GM12878 (cell line): Measurements from ENCODE around the gene VKORC1. TPM values are rescaled to one million over a fixed set of nuclear protein-coding genes. Genes with fewer than 3 reads are reported as not detected.

ENCODE experiments used
- CREB1 ChIP-seq: IDR thresholded peaks from 2 replicates; pipeline ENCODE4 v1.6.1; 2012; ENCODE audit warnings: low read depth, mild to moderate bottlenecking, inconsistent platforms
- ETV6 ChIP-seq, 2 experiments: fragments of 450-650 bp in 1 of 2; IDR thresholded peaks in 1 of 2; conservative IDR thresholded peaks in 1 of 2; 2 replicates each; pipeline ENCODE4 v1.6.1; 2014; ENCODE audit warnings: antibody characterized with exemption in 1 of 2, borderline replicate concordance in 1 of 2, low read depth in 1 of 2, mild to moderate bottlenecking in 1 of 2, moderate library complexity in 1 of 2
- RAD51 ChIP-seq: fragments of 450-650 bp; IDR thresholded peaks from 2 replicates; pipeline ENCODE4 v1.6.1; 2016; ENCODE audit warnings: moderate library complexity, mild to moderate bottlenecking, inconsistent platforms
- SP1 ChIP-seq: IDR thresholded peaks from one replicate; pipeline ENCODE4 v1.6.1; 2011; ENCODE audit warnings: low read depth, low read length
- polyA plus RNA-seq, 11 experiments: library from polyadenylated mRNA; depleted of rRNA in 4 of 11; unstranded in 6 of 11; stranded (reverse) in 5 of 11; fragments of >200 nt; fragmentation: Nextera tagmentation in 4 of 11; fragmentation: Illumina TruSeq in 1 of 11; extraction: Ambion mirVana in 4 of 11; extraction: Trizol in 1 of 11; gene quantifications; 1 replicate in 1 of 11; 2 replicates in 10 of 11; pipeline versions ENCODE4 v1.2.1 to v1.2.3, GENCODE V29; 2011 to 2016; ENCODE audit warnings: inconsistent platforms in 2 of 11, missing spikeins in 2 of 11, low read depth in 1 of 11
- total RNA-seq, 4 experiments: library from RNA; depleted of rRNA in 3 of 4; stranded (reverse); fragments of >200 nt in 3 of 4; fragmentation: Illumina TruSeq in 1 of 4; extraction: Trizol in 1 of 4; gene quantifications; 2 replicates each; pipeline versions ENCODE4 v1.2.1 to v1.2.3, GENCODE V29; 2013 to 2021
- TF ChIP-seq, protein P1 (sequence below): IDR thresholded peaks from 2 replicates; pipeline ENCODE4 v1.6.1; 2012; ENCODE audit warnings: improper control_type of control experiment, low read depth, low read length; ENCODE audit not compliant: insufficient replicate concordance
- TF ChIP-seq, protein P2 (sequence below): fragments of 150-350 bp; IDR thresholded peaks from 2 replicates; pipeline ENCODE4 v1.6.1; 2014; ENCODE audit warnings: mild to moderate bottlenecking, low read depth, low read length
- TF ChIP-seq, protein P3 (sequence below): fragments of 450-650 bp; IDR thresholded peaks from 2 replicates; pipeline ENCODE4 v1.6.1; 2017; ENCODE audit warnings: mild to moderate bottlenecking, moderate library complexity

Gene VKORC1
- total and polyA plus RNA-seq, 10 of the 15 experiments (the other 5 are each of a cell fraction or from before 2014, with no cell fraction given) = 19.8 to 140 (median 57.7) TPM

DNA sequence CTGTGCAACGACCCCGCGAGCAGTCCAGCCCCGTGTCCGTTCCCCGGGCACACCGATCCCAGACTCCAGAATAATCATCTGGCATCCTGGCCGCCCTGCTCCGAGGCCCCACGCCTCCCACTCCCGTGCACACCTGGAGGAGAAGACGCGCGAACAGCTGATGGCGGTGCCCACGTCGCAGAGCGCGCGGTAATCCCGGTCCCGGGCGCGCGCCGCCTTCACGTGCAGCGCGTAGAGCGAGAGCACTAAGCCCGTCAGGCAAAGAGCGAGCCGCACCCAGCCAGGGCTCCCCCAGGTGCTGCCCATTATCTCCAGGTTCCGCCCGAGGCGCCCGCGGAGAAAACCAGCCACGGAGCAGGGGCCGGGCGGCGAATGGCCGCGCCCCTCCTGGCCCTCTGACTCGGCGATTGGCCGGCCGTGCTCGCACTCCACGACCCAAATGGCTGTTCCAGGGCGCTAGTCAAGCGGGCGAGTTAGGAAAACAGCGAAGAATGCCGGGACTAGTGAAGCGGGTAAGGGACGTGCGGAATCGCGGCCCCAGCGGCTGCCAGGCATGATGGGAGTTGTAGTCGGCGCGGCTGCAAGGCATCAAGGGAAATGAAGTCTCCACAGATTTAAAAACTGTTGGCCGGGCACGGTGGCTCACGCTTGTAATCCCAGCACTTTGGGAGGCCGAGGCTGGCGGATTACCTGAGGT, at the start of gene VKORC1 (continued):
- TF ChIP-seq, protein P1, sequence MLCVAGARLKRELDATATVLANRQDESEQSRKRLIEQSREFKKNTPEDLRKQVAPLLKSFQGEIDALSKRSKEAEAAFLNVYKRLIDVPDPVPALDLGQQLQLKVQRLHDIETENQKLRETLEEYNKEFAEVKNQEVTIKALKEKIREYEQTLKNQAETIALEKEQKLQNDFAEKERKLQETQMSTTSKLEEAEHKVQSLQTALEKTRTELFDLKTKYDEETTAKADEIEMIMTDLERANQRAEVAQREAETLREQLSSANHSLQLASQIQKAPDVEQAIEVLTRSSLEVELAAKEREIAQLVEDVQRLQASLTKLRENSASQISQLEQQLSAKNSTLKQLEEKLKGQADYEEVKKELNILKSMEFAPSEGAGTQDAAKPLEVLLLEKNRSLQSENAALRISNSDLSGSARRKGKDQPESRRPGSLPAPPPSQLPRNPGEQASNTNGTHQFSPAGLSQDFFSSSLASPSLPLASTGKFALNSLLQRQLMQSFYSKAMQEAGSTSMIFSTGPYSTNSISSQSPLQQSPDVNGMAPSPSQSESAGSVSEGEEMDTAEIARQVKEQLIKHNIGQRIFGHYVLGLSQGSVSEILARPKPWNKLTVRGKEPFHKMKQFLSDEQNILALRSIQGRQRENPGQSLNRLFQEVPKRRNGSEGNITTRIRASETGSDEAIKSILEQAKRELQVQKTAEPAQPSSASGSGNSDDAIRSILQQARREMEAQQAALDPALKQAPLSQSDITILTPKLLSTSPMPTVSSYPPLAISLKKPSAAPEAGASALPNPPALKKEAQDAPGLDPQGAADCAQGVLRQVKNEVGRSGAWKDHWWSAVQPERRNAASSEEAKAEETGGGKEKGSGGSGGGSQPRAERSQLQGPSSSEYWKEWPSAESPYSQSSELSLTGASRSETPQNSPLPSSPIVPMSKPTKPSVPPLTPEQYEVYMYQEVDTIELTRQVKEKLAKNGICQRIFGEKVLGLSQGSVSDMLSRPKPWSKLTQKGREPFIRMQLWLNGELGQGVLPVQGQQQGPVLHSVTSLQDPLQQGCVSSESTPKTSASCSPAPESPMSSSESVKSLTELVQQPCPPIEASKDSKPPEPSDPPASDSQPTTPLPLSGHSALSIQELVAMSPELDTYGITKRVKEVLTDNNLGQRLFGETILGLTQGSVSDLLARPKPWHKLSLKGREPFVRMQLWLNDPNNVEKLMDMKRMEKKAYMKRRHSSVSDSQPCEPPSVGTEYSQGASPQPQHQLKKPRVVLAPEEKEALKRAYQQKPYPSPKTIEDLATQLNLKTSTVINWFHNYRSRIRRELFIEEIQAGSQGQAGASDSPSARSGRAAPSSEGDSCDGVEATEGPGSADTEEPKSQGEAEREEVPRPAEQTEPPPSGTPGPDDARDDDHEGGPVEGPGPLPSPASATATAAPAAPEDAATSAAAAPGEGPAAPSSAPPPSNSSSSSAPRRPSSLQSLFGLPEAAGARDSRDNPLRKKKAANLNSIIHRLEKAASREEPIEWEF = no peak
- TF ChIP-seq, protein P2, sequence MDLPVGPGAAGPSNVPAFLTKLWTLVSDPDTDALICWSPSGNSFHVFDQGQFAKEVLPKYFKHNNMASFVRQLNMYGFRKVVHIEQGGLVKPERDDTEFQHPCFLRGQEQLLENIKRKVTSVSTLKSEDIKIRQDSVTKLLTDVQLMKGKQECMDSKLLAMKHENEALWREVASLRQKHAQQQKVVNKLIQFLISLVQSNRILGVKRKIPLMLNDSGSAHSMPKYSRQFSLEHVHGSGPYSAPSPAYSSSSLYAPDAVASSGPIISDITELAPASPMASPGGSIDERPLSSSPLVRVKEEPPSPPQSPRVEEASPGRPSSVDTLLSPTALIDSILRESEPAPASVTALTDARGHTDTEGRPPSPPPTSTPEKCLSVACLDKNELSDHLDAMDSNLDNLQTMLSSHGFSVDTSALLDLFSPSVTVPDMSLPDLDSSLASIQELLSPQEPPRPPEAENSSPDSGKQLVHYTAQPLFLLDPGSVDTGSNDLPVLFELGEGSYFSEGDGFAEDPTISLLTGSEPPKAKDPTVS = no peak
- peak; percentile 36 for TF ChIP-seq CREB1
- TF ChIP-seq, protein P3, sequence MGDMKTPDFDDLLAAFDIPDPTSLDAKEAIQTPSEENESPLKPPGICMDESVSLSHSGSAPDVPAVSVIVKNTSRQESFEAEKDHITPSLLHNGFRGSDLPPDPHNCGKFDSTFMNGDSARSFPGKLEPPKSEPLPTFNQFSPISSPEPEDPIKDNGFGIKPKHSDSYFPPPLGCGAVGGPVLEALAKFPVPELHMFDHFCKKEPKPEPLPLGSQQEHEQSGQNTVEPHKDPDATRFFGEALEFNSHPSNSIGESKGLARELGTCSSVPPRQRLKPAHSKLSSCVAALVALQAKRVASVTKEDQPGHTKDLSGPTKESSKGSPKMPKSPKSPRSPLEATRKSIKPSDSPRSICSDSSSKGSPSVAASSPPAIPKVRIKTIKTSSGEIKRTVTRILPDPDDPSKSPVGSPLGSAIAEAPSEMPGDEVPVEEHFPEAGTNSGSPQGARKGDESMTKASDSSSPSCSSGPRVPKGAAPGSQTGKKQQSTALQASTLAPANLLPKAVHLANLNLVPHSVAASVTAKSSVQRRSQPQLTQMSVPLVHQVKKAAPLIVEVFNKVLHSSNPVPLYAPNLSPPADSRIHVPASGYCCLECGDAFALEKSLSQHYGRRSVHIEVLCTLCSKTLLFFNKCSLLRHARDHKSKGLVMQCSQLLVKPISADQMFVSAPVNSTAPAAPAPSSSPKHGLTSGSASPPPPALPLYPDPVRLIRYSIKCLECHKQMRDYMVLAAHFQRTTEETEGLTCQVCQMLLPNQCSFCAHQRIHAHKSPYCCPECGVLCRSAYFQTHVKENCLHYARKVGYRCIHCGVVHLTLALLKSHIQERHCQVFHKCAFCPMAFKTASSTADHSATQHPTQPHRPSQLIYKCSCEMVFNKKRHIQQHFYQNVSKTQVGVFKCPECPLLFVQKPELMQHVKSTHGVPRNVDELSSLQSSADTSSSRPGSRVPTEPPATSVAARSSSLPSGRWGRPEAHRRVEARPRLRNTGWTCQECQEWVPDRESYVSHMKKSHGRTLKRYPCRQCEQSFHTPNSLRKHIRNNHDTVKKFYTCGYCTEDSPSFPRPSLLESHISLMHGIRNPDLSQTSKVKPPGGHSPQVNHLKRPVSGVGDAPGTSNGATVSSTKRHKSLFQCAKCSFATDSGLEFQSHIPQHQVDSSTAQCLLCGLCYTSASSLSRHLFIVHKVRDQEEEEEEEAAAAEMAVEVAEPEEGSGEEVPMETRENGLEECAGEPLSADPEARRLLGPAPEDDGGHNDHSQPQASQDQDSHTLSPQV = no peak
- no peak for TF ChIP-seq ETV6 (conservative IDR thresholded peaks at IDR 0.05 in 1 of 2, IDR thresholded peaks at IDR 0.05 in 1 of 2; ENCODE audit: borderline replicate concordance in 1 of 2, low read depth in 1 of 2)
- TF ChIP-seq RAD51 = no peak
- peak; percentile 52 for TF ChIP-seq SP1
